GM18519 (cell line): ENCODE results near the gene CTSW.
"Not testable (repeated sequence)": the region's sequence is repeated elsewhere in the genome, so short reads cannot be mapped to it uniquely, and the experiment has no call there.

Source experiments
- ATAC-seq: cut with Tn5 transposase; IDR thresholded peaks from one replicate; pipeline ENCODE4 v1.9.1; 2021; ENCODE audit warnings: mild to moderate bottlenecking, moderate library complexity; ENCODE audit not compliant: unreplicated experiment, low FRiP score

Gene CTSW

DNA sequence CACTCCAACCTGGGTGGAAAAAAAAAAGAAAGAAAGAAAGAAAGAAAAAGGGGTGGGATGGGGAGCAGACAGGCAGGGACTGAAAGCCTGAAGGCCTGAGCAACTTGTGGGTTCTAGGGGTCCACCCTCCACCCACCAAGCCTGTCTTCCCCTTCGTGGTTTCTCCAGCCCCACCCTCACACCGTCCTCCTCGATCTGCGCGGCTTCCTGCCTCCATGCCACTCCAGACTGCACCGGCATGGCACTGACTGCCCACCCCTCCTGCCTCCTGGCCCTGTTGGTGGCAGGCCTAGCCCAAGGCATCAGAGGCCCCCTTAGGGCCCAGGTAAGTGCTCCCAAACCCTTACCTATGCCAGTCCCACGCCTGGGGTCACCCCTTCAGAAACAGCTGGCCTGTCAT is at the start of gene CTSW:
Gene CTSW (plus strand): TSS at position 221 of the 400 bp plus-strand sequence. CDS start 18 bp downstream, at position 239.
- no peak for ATAC-seq

GRCh38 chr11:65832231-65832630 is 47.4 kb upstream of the CTSW start:
- not testable (repeated sequence) for ATAC-seq

DNA sequence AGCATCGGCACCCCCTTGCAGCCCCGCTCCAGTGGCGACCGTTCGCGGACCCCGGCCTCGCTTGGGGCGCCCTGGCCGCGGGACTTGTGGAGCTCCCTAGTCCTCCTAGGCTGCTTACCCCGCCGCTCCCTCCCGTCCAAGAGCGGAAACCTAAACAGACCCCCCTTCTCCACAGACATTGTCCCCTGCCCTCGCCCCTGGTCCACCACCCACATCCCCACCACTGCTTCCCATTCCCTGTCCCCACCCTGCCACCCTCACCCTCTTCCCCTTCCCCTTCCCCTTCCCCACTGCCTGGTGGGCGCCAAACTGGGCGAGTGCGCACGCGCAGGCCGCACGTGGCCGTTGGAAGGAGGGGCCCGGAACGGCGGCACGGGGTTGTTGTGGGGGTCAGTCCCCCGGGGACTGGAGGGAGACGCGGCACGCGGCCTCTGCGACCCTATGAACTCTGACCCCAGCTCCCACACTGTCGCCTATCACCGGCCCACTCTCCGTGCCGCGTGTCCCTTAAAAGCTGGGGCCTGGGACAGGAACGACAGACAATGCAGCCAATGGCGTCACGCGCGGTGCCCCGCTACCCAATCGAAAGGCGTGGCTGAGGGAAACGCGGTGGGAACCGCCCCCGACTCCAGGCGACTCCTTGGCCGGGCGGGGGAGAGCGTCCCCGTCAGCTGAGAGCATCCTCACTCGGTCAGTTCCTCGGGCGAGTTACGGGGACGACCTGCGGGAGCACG is 46.2 kb upstream of the CTSW start, which contains the start of gene SNX32:
Gene SNX32 (plus strand): TSS at position 667 of the 734 bp plus-strand sequence. CDS start 103 bp downstream, outside the sequence.
- peak; percentile 71 for ATAC-seq

DNA sequence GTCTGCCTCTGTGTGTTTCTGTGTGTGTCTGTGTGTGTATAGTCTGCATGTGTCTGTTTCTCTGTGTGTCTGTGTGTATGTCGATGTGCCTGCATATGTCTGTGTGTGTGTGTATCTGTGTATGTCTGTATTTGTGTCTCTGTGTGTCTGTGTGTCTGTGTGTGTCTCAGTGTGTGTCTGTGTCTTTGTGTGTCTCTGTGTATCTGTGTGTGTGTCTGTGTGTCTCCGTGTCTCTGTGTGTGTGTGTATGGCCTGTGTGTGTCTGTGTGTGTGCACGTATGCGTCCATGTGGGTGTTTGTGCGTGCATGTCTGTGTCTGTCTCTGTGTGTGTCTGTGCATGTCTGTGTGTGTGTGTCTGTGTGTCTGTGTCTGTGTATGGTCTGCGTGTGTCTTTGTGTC is 45.4 kb upstream of the CTSW start:
- ATAC-seq, result no peak

DNA sequence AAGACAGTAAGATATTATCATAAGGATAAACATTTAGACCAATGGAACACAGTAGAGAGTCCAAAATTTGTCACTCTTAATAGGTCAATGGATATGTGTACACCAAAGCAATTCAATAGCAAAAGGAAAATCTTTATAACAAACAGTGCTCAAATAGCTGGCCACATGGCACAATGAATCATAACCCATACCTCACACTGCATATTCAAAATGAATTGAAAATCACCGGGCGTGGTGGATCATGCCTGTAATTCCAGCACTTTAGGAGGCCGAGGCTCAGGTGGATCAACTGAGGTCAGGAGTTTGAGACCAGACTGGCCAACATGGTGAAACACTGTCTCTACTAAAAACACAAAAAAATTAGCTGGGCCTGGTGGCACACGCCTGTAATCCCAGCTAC is 37.5 kb upstream of the CTSW start:
- ATAC-seq, result no peak

DNA sequence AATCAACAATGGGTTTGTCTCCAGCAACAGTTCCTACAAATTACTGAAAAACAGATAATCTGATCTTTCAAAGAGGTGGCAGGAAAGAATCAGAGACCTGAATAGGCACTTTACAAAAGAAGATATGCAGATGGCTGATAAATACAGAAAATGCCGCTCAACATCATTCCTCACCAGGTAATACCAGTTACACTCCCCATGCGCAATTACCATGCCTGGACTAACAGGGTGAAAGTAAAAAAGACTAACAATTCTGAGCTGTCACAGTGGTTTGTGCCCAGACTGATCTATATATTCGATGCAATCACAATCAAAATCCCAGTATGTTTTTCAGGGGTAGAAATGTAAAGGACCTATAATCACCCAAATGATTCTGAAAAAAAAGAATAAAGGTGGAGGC is 35.8 kb upstream of the CTSW start:
- no peak for ATAC-seq

GRCh38 chr11:65844231-65844872 is 35.3 kb upstream of the CTSW start:
- ATAC-seq, result no peak

DNA sequence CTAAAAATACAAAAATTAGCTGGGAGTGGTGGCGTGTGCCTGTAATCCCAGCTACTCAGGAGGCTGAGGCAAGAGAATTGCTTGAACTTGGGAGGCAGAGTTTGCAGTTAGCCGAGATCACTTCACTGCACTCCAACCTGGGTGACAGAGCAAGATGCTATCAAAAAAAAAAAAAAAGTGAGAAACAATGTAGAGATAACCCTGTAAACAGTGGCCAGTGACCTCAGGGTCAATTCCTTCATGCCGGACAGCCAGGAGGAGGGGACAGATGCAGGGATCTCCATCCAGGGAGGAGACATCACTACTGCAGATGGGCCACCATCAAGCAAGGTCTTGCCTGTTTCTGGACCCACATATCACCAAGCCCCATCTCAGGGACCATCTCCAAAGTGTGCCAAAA is 31.9 kb upstream of the CTSW start:
- ATAC-seq, result no peak

DNA sequence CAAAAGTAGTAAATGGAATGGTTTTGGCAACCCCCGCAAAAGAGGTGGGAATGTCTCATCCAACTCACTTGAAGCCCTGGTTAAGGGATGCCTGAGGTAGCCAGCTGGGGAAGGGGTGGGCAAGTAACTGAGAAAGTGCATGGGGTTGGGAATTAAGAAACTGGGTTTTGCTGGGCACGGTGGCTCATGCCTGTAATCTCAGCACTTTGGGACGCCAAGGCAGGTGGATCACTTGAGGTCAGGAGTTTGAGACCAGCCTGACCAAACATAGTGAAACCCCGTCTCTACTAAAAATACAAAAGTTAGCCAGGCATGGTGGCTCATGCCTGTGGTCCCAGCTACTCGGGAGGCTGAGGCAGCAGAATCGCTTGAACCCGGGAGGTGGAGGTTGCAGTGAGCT is 30.9 kb upstream of the CTSW start:
- ATAC-seq, result not testable (repeated sequence)

- ATAC-seq, result no peak
Observed at GRCh38 chr11:65849366-65849765, 30.3 kb upstream of the CTSW start.

DNA sequence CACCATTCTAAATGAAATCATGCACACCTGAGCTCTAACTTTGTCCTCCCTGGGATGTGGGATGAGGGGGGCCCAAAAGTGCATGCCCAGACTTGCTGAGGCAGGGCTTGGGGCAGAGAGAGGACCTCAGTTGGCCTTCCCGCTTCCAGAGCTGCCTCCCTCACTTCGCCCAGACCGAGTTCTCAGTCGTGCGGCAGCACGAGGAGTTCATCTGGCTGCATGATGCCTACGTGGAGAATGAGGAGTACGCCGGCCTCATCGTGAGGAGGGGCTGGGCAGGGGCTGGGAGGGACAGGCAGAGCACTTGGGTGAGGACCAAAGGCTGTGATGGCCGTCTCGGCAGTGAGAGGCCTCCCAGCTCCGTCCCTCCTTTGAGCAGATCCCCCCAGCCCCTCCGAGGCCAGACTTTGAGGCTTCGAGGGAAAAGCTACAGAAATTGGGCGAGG is 29.8 kb upstream of the CTSW start:
- no peak for ATAC-seq

- no peak for ATAC-seq
Observed at GRCh38 chr11:65850217-65851082, 29.2 kb upstream of the CTSW start.

DNA sequence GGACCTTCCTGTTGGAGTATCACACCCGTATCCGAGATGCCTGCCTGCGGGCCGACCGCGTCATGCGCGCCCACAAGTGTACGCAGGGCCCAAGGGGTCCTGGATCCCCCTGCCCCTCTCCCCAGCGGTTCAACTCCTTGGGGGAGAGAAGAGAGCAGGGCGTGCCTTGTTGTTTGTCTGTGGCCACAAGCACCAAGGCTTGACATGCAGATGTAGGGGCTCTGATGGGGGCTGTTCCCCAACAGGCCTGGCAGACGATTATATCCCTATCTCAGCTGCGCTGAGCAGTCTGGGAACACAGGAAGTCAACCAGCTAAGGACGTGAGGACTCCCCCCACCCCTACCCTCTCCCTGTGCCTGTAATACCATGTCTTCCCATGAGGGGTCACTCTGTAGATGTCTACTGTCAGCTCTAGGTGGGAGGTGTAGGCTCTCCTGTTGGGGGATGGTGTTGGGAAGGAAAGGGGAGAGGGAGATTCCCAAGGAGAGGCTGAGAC is 28.5 kb upstream of the CTSW start:
- no peak for ATAC-seq

GRCh38 chr11:65851811-65852507 is 27.7 kb upstream of the CTSW start:
- no peak for ATAC-seq

DNA sequence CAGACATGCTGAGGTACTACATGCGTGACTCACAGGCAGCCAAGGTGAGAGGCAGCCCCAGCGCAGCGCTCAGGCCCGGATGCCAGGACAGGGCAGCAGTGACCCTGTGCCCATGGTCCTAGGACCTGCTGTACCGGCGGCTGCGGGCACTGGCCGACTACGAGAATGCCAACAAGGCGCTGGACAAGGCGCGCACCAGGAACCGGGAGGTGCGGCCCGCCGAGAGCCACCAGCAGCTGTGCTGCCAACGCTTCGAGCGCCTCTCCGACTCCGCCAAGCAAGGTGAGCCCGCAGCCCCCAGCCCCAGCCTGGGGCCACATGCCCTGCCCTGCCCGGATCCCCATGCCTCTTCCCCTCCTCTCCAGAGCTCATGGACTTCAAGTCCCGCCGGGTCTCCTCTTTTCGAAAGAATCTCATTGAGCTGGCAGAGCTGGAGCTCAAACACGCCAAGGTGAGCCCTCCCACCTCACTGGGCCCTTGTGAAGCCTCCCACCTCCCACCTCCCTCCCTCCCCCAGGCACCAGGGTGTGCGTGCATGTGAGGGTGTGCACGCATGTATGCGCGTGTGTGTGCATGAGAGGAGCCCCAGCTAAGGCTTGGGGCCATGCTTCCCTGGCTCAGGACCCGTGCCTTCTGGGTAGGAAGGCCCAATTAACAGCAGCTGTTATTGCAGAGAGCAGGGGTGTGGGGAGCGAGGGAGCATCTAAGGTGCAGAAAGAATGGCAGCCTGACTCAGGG is 27.0 kb upstream of the CTSW start:
- no peak for ATAC-seq

DNA sequence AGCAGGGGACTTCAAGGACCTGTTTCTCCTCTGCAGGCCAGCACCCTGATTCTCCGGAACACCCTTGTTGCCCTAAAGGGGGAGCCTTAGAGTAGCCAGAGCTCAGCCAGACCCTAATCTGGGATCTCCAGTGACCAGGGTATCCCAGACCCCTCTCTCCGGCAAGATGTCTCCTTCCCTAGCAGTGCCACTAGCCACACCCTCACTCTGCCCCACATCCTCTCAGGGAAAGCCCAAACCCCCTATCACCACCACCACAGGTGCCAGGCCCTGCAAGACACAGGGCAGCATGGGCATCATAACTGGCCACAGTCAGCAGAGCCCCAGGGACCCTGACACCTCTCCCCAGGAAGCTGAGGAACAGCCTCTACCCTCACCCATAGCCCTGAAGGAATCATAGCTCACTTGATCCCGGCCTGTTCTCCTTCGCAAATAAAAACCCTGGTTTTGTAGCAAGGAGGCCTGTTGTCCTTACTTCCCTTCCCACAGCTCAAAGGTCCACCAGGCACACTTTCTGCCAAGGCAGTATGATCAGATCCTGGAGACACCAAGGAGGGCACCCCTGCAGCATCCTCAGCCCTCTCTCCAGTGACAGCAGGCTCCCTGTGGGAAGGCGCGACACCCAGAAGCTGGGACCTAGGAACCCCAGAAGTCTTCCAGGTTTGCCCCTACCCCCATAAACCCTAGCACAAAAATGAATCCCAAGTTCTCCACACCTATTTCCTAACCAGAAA is 26.2 kb upstream of the CTSW start:
- ATAC-seq, result no peak

DNA sequence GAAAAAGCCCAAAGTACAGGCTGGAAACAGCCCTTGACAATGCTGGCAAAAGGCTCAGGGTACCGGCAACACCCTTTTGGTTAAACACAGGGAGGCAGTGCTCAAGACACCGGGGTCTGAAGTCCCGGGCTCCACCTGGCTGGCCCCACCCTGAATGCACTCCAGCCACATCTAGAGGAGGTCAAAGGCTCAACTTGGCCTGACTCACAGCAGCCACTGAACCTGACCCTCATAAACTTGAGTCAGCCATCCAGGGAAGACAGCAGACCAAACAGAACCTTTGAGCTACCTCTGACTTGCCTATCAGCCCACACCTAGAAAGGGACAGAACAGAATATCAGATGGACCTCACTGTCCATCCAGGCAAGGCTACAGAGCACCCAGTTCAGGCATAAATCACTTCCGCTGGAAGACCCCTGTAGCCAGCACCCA is 25.5 kb upstream of the CTSW start:
- no peak for ATAC-seq

- no peak for ATAC-seq
Observed at GRCh38 chr11:65854852-65855837, 24.5 kb upstream of the CTSW start.
